GM19455 (cell line): ENCODE data around the gene GJD3.
"Not testable (repeated sequence)": the region's sequence is repeated elsewhere in the genome, so short reads cannot be mapped to it uniquely, and the experiment has no call there.

Experiments
- ATAC-seq: cut with Tn5 transposase; IDR thresholded peaks from one replicate; pipeline ENCODE4 v1.9.1; 2021; ENCODE audit not compliant: unreplicated experiment

The GJD3 gene

GRCh38 chr17:40369923-40370322, 5.4 kb upstream of the GJD3 start:
- no peak for ATAC-seq

- ATAC-seq, result not testable (repeated sequence)
Measured at GRCh38 chr17:40367728-40368127, 3.2 kb upstream of the GJD3 start.

GRCh38 chr17:40366861-40367518, 2.5 kb upstream of the GJD3 start:
- no peak for ATAC-seq

GRCh38 chr17:40366076-40366860, 1.7 kb upstream of the GJD3 start:
- ATAC-seq, result no peak

GRCh38 chr17:40364906-40365305, 369 bp upstream of the GJD3 start:
- ATAC-seq, result no peak

- ATAC-seq, result peak; percentile 24
Measured at GRCh38 chr17:40363111-40363827, 1.3 kb downstream of the GJD3 start.

- ATAC-seq, result peak; percentile 59
Measured at GRCh38 chr17:40362696-40363110, 1.8 kb downstream of the GJD3 start.

- no peak for ATAC-seq
Measured at GRCh38 chr17:40361925-40362695, 2.4 kb downstream of the GJD3 start.

- no peak for ATAC-seq
Measured at GRCh38 chr17:40361063-40361924, 3.2 kb downstream of the GJD3 start.

- no peak for ATAC-seq
Measured at GRCh38 chr17:40360091-40360490, 4.4 kb downstream of the GJD3 start.

GRCh38 chr17:40358323-40359038, 6.1 kb downstream of the GJD3 start:
- no peak for ATAC-seq

- no peak for ATAC-seq
Measured at GRCh38 chr17:40356990-40357881, 7.3 kb downstream of the GJD3 start.

- no peak for ATAC-seq
Measured at GRCh38 chr17:40355804-40356758, 8.5 kb downstream of the GJD3 start.

GRCh38 chr17:40355123-40355803, 9.3 kb downstream of the GJD3 start:
- no peak for ATAC-seq

- no peak for ATAC-seq
Measured at GRCh38 chr17:40354221-40355122, 10.1 kb downstream of the GJD3 start.
